H1 (cell line): ENCODE data around the gene SEL1L. TPM values are rescaled to one million over a fixed set of nuclear protein-coding genes. Genes with fewer than 3 reads are reported as not detected.

ENCODE experiments used
- CTCF ChIA-PET: fragments of 300-600 bp; sonication (Branson Sonifier 250); formaldehyde crosslinking; loops from one replicate; lab custom pipeline; 2021; ENCODE audit not compliant: partially characterized antibody; lab: Charles Lee
- POLR2A ChIA-PET: fragments of 300-600 bp; sonication (Branson Sonifier 250); formaldehyde crosslinking; loops from one replicate; lab custom pipeline; 2021; ENCODE audit warnings: inconsistent platforms; ENCODE audit not compliant: partially characterized antibody; lab: Charles Lee
- DNase-seq, 2 experiments: peaks; one replicate each; pipeline versions ENCODE4 v3.0.0 to v3.0.0-alpha.2; 2010 to 2022; ENCODE audit warnings: low spot score in 2 of 2, low read depth in 1 of 2, mixed read lengths in 1 of 2
- FAIRE-seq: peaks from 2 replicates; lab custom pipeline; 2011; peaks lifted over from hg19 to GRCh38; lab: Jason Lieb, UNC
- H2AFZ ChIP-seq: 2 replicates; pipeline ENCODE4 v1.8.1; 2012; ENCODE audit warnings: low read length, inconsistent platforms
- H2AK5ac ChIP-seq: 2 replicates; pipeline ENCODE4 v1.6.1; 2013; ENCODE audit warnings: low read depth, low read length
- H2BK120ac ChIP-seq: replicated peaks from 2 replicates; pipeline ENCODE3; 2013; ENCODE audit warnings: low read depth, low read length, inconsistent platforms
- H2BK12ac ChIP-seq: 2 replicates; pipeline ENCODE4 v1.6.1; 2013; ENCODE audit warnings: low read depth, low read length
- H2BK15ac ChIP-seq: 2 replicates; pipeline ENCODE4 v1.6.1; 2013; ENCODE audit warnings: low read length
- H2BK20ac ChIP-seq: 2 replicates; pipeline ENCODE4 v1.6.1; 2013; ENCODE audit warnings: low read length
- H2BK5ac ChIP-seq: 2 replicates; pipeline ENCODE4 v1.6.1; 2013; ENCODE audit warnings: low read depth, low read length
- H3K14ac ChIP-seq: 2 replicates; pipeline ENCODE4 v1.6.1; 2013; ENCODE audit warnings: inconsistent platforms; ENCODE audit not compliant: insufficient read length
- H3K18ac ChIP-seq: 2 replicates; pipeline ENCODE4 v1.6.1; 2013; ENCODE audit warnings: low read length; ENCODE audit errors: extremely low read depth
- H3K23ac ChIP-seq: 2 replicates; pipeline ENCODE4 v1.6.1; 2013; ENCODE audit warnings: inconsistent platforms; ENCODE audit not compliant: insufficient read length
- H3K23me2 ChIP-seq: 2 replicates; pipeline ENCODE4 v1.6.1; 2013; ENCODE audit warnings: low read depth, low read length
- H3K27ac ChIP-seq: 2 replicates; pipeline ENCODE4 v1.6.1; 2011; ENCODE audit warnings: low read depth, low read length, inconsistent platforms
- H3K27me3 ChIP-seq, 4 experiments: replicated peaks in 1 of 4; 1 replicate in 1 of 4; 2 replicates in 3 of 4; pipeline versions ENCODE4 v1.6.1 to v1.8.1; 2011 to 2013; ENCODE audit warnings: low read length in 3 of 4, mild to moderate bottlenecking in 3 of 4, inconsistent platforms in 2 of 4, mixed read lengths in 2 of 4, moderate library complexity in 1 of 4; ENCODE audit not compliant: control insufficient read depth in 3 of 4, insufficient read depth in 3 of 4; ENCODE audit errors: extremely low read depth in 1 of 4
- H3K36me3 ChIP-seq, 4 experiments: 2 replicates each; pipeline versions ENCODE4 v1.6.1 to v1.8.1; 2011 to 2013; ENCODE audit warnings: mild to moderate bottlenecking in 4 of 4, low read length in 3 of 4, moderate library complexity in 2 of 4, control low read depth in 1 of 4, inconsistent platforms in 1 of 4; ENCODE audit not compliant: insufficient read depth in 4 of 4, control insufficient read depth in 2 of 4
- H3K4ac ChIP-seq: replicated peaks from 2 replicates; pipeline ENCODE3; 2013; ENCODE audit warnings: low read length, low read depth, mixed read lengths, inconsistent platforms; ENCODE audit not compliant: insufficient read length
- H3K4me1 ChIP-seq, 4 experiments: replicated peaks in 1 of 4; 1 replicate in 1 of 4; 2 replicates in 3 of 4; pipeline versions ENCODE4 v1.6.1 to v1.8.1; 2011 to 2013; ENCODE audit warnings: low read length in 3 of 4, inconsistent platforms in 2 of 4, mixed read lengths in 1 of 4; ENCODE audit not compliant: insufficient read depth in 4 of 4, control insufficient read depth in 3 of 4
- H3K4me2 ChIP-seq, 2 experiments: 2 replicates each; pipeline versions ENCODE4 v1.6.1 to v1.8.1; 2011 to 2013; ENCODE audit warnings: low read depth in 2 of 2, low read length in 2 of 2, control low read depth in 1 of 2, inconsistent platforms in 1 of 2, mild to moderate bottlenecking in 1 of 2; ENCODE audit not compliant: insufficient read depth in 1 of 2
- H3K4me3 ChIP-seq, 4 experiments: fragments of 200-600, 300-600 bp in 1 of 4; sonication (generic), shearing (Covaris generic), sonication (Bioruptor Twin) in 1 of 4; 2 replicates each; pipeline versions ENCODE4 v1.5.1 to v1.8.1; 2011 to 2016; ENCODE audit warnings: low read length in 4 of 4, low read depth in 3 of 4, control low read depth in 2 of 4, inconsistent platforms in 2 of 4, mild to moderate bottlenecking in 2 of 4, mixed read lengths in 1 of 4, moderate library complexity in 1 of 4; ENCODE audit not compliant: insufficient read depth in 2 of 4; ENCODE audit errors: extremely low read depth in 1 of 4
- H3K56ac ChIP-seq: replicated peaks from 2 replicates; pipeline ENCODE3; 2013; ENCODE audit warnings: low read depth, mild to moderate bottlenecking, mixed read lengths, low read length, inconsistent platforms; ENCODE audit not compliant: insufficient read length
- H3K79me1 ChIP-seq: 2 replicates; pipeline ENCODE4 v1.6.1; 2013; ENCODE audit warnings: low read depth, low read length, control low read depth
- H3K79me2 ChIP-seq, 2 experiments: 2 replicates each; pipeline versions ENCODE4 v1.6.1 to v1.8.1; 2012 to 2013; ENCODE audit warnings: low read length in 2 of 2, mild to moderate bottlenecking in 2 of 2, inconsistent platforms in 1 of 2; ENCODE audit not compliant: insufficient read depth in 2 of 2, control insufficient read depth in 1 of 2
- H3K9ac ChIP-seq, 4 experiments: replicated peaks in 1 of 4; 1 replicate in 1 of 4; 2 replicates in 3 of 4; pipeline versions ENCODE4 v1.6.1 to v1.8.1; 2011 to 2013; ENCODE audit warnings: low read depth in 3 of 4, low read length in 3 of 4, control low read depth in 2 of 4, mild to moderate bottlenecking in 2 of 4, moderate library complexity in 2 of 4, inconsistent platforms in 1 of 4; ENCODE audit errors: extremely low read depth in 1 of 4
- H3K9me3 ChIP-seq, 2 experiments: 2 replicates each; pipeline versions ENCODE4 v1.6.1 to v1.8.1; 2012 to 2013; ENCODE audit warnings: mild to moderate bottlenecking in 2 of 2, moderate library complexity in 2 of 2, control low read depth in 1 of 2, inconsistent platforms in 1 of 2, low read depth in 1 of 2, low read length in 1 of 2, mixed read lengths in 1 of 2; ENCODE audit not compliant: insufficient read depth in 2 of 2
- H4K20me1 ChIP-seq, 2 experiments: replicated peaks in 1 of 2; 2 replicates each; pipeline versions ENCODE3 to v1.8.1; 2011 to 2013; ENCODE audit warnings: inconsistent platforms in 2 of 2, low read length in 2 of 2, mild to moderate bottlenecking in 1 of 2; ENCODE audit not compliant: insufficient read depth in 2 of 2, control insufficient read depth in 1 of 2
- H4K5ac ChIP-seq: 2 replicates; pipeline ENCODE4 v1.6.1; 2013; ENCODE audit warnings: low read length, low read depth, mixed read lengths, inconsistent platforms; ENCODE audit not compliant: insufficient read length
- H4K8ac ChIP-seq: 2 replicates; pipeline ENCODE4 v1.8.0; 2013; ENCODE audit warnings: mild to moderate bottlenecking, moderate library complexity, low read length, inconsistent platforms; ENCODE audit not compliant: insufficient read depth; ENCODE audit errors: extremely low read depth
- H4K91ac ChIP-seq: replicated peaks from 2 replicates; pipeline ENCODE3; 2013; ENCODE audit warnings: low read length, mixed read lengths, inconsistent platforms; ENCODE audit not compliant: insufficient read length
- CHD2 ChIP-seq: IDR thresholded peaks from 2 replicates; pipeline ENCODE4 v1.6.1; 2012; ENCODE audit warnings: low read length, improper control_type of control experiment
- CREB1 ChIP-seq: IDR thresholded peaks from 2 replicates; pipeline ENCODE4 v1.6.1; 2012; ENCODE audit warnings: inconsistent platforms
- JUND ChIP-seq: IDR thresholded peaks from 2 replicates; pipeline ENCODE4 v1.6.1; 2011; ENCODE audit warnings: mild to moderate bottlenecking, improper control_type of control experiment, low read length
- KDM4A ChIP-seq: IDR thresholded peaks from one replicate; pipeline ENCODE4 v1.7.1; 2012; ENCODE audit warnings: low read depth, mild to moderate bottlenecking, moderate library complexity, low read length, inconsistent platforms; ENCODE audit not compliant: severe bottlenecking
- POU5F1 ChIP-seq: IDR thresholded peaks from 2 replicates; pipeline ENCODE4 v1.6.1; 2011; ENCODE audit warnings: low read depth, mild to moderate bottlenecking, low read length, moderate library complexity
- SAP30 ChIP-seq: fragments of 300-600 bp; sonication (generic); IDR thresholded peaks from 2 replicates; pipeline ENCODE4 v1.7.1; 2012; ENCODE audit warnings: low read length, moderate library complexity, mild to moderate bottlenecking, inconsistent platforms; ENCODE audit not compliant: insufficient read depth, insufficient replicate concordance
- SP1 ChIP-seq: IDR thresholded peaks from 2 replicates; pipeline ENCODE4 v1.6.1; 2011; ENCODE audit warnings: low read depth, low read length
- WGBS, 2 experiments: shearing (Covaris generic) in 1 of 2; methylation state at CpG; one replicate each; pipeline versions ENCODE4 v1.1.6 to v1.1.7; 2013 to 2015; ENCODE audit warnings: low lambda C conversion rate in 2 of 2, mixed read lengths in 2 of 2, inconsistent platforms in 1 of 2, low coverage in 1 of 2, missing lambda C conversion rate in 1 of 2; ENCODE audit not compliant: insufficient replicate concordance in 2 of 2, insufficient coverage in 1 of 2, insufficient read length in 1 of 2; ENCODE audit errors: extremely low coverage in 1 of 2, missing lambda C conversion rate in 1 of 2; 5-methylcytosine and 5-hydroxymethylcytosine counted together
- polyA plus RNA-seq, 7 experiments: library from polyadenylated mRNA; depleted of rRNA in 3 of 7; stranded (reverse) in 5 of 7; unstranded in 2 of 7; fragments of >200 nt in 5 of 7; fragments of 200-250 nt in 2 of 7; gene quantifications; 1 replicate in 5 of 7; 2 replicates in 1 of 7; 4 replicates in 1 of 7; pipeline versions ENCODE4 v1.2.1 to v1.2.3, GENCODE V29; 2011 to 2013; ENCODE audit warnings: missing spikeins in 2 of 7, mixed read lengths in 2 of 7
- total RNA-seq: library from RNA; stranded (reverse); fragmentation: NEBNext Ultra II Directional; extraction: Animal tissue kit (Norgen Biotek cat#: 25700); gene quantifications from 2 replicates; pipeline ENCODE4 v1.2.1, GENCODE V29; 2021
- TF ChIP-seq, protein P1 (sequence below): IDR thresholded peaks from 2 replicates; pipeline ENCODE4 v1.6.1; 2011; ENCODE audit warnings: low read depth, mild to moderate bottlenecking, low read length; ENCODE audit not compliant: insufficient read depth

SEL1L gene
- total and polyA plus RNA-seq, 2 of the 8 experiments (the other 6 are each of a cell fraction or from before 2014, with no cell fraction given): 4.3 to 34.9 TPM

GRCh38 chr14:81567302-81567701 lies 33.6 kb upstream of the SEL1L start:
- FAIRE-seq: no peak

More at GRCh38 chr14:81567302-81567701, 33.6 kb upstream of the SEL1L start:
- no peak overlapping the region for H4K5ac ChIP-seq
- TF ChIP-seq JUND: no peak
- TF ChIP-seq KDM4A: no peak
- TF ChIP-seq POU5F1: no peak
- no peak for TF ChIP-seq SAP30
- TF ChIP-seq, protein P1, sequence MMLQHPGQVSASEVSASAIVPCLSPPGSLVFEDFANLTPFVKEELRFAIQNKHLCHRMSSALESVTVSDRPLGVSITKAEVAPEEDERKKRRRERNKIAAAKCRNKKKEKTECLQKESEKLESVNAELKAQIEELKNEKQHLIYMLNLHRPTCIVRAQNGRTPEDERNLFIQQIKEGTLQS: no peak
- TF ChIP-seq CREB1: no peak
- TF ChIP-seq CHD2: no peak
- TF ChIP-seq SP1: no peak
- peaks cover 0 to 3% (median 0%) of the 10 kb centered on the region in 4 experiments; a peak in 1 of 7 replicates for H3K27me3 ChIP-seq
- no peak overlapping the region for H3K4me3 ChIP-seq
- H2BK20ac ChIP-seq: no peak overlapping the region
- no peak overlapping the region for H2BK5ac ChIP-seq
- no peak overlapping the region for H3K4ac ChIP-seq
- no peaks in the 10 kb centered on the region for H4K20me1 ChIP-seq
- H3K4me1 ChIP-seq: peaks cover 0 to 8% (median 3%) of the 10 kb centered on the region in 4 experiments; a peak in 5 of 7 replicates
- H3K9me3 ChIP-seq: no peaks in the 10 kb centered on the region
- ChIA-PET CTCF (interaction anchor here (0.6 to 3.8 kb wide), 11 partner anchors 10 to 424 kb away, joined by 3 to 41 read pairs (median 4); no protein-coding TSS in a partner anchor), POLR2A (no interaction called here)
- no peak overlapping the region for H2AFZ ChIP-seq
- no peaks in the 10 kb centered on the region for H3K79me1 ChIP-seq
- H3K18ac ChIP-seq: no peak overlapping the region
- no peak overlapping the region for H3K23ac ChIP-seq
- H3K9ac ChIP-seq: no peak overlapping the region
- no peak overlapping the region for H3K14ac ChIP-seq
- no peak overlapping the region for H4K8ac ChIP-seq
- no peak overlapping the region for H3K56ac ChIP-seq
- H3K23me2 ChIP-seq: no peaks in the 10 kb centered on the region; the same call in 1 of the 2 replicates
- H4K91ac ChIP-seq: no peak overlapping the region
- H2BK15ac ChIP-seq: no peak overlapping the region
- no peak for DNase-seq
- no peaks in the 10 kb centered on the region for H3K79me2 ChIP-seq
- no peak overlapping the region for H2AK5ac ChIP-seq
- H2BK120ac ChIP-seq: no peak overlapping the region
- no peak overlapping the region for H2BK12ac ChIP-seq
- WGBS, 2 experiments: 86% methylated on average over 6 of the region's 6 CpGs; no CpG with 5 or more reads in 1 of the 2 experiments
- no peak overlapping the region for H3K4me2 ChIP-seq
- H3K27ac ChIP-seq: no peak overlapping the region
- H3K36me3 ChIP-seq: no peaks in the 10 kb centered on the region
